Activated CD8-positive, alpha-beta memory T cell treated with anti-CD3 and anti-CD28 coated beads, Interleukin-2, amount 50 U/mL, for 4 hours (primary cell): ENCODE data around the gene LRIG2.
"Not testable (repeated sequence)": the region's sequence is repeated elsewhere in the genome, so short reads cannot be mapped to it uniquely, and the experiment has no call there.

ENCODE experiments used
- DNase-seq: peaks from one replicate; pipeline ENCODE4 v3.0.0-alpha.2; 2020

Gene LRIG2

DNA sequence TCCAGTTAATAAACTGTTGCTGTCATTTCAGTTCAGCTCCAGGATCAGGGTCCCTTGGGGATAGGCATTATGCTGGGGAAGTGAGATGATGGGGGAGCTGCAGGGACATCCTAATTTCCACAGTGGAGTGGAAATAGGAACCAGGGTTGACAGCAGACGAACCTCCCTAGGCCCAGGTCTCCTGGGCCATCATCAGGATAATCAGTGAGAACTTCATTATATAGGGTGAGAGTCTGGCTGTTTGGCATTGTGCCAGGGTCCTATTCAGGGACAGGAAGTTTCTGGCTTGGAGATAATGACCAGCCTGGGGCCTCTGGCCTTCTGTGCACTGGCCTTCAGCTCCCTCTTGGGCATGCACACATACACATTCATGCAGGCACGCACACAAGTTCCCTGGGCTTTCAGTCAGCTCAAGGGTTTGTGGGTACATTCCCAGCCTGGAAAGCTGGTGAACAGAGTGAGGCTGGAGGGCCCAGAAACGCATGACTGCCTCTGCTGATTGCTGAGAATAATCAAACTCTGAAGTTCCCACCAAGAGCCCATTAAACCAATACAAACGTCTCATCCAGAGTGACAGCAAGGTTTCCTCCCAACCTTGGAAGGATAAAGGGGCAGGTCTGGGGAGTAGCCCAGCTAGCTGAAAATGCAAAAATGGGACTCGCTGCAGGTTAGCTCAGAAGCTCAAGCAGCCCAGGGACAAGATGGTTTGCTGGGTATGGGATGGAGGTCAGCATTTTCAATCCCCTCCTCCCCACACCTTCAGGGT, 13.9 kb upstream of the LRIG2 start:
- DNase-seq, result no peak

- DNase-seq, result not testable (repeated sequence)
Observed at GRCh38 chr1:113063456-113063855, 9.5 kb upstream of the LRIG2 start.

- DNase-seq, result no peak
Observed at GRCh38 chr1:113072141-113072756, 749 bp upstream of the LRIG2 start.

- DNase-seq, result no peak
Observed at GRCh38 chr1:113073479-113073950, 517 bp downstream of the LRIG2 start.

DNA sequence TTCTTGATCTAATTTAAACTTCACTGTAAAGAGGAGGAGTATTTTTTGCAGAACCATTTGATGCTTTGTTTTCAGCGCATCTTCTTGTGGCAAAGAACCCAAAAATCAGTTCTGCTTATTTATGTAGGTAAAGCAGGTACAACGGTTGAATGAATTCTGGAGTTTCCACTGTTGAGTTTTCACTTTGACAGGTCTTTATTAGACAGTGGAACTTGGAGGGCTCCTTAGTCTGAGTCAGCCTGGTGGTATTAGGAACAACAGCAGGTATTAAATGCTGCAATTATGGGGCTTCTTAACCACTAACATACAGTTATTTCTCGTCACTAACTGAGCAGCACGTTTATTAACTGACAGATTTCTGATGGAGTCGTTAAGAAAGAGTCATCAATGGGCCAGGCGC, 1.2 kb downstream of the LRIG2 start:
- no peak for DNase-seq

DNA sequence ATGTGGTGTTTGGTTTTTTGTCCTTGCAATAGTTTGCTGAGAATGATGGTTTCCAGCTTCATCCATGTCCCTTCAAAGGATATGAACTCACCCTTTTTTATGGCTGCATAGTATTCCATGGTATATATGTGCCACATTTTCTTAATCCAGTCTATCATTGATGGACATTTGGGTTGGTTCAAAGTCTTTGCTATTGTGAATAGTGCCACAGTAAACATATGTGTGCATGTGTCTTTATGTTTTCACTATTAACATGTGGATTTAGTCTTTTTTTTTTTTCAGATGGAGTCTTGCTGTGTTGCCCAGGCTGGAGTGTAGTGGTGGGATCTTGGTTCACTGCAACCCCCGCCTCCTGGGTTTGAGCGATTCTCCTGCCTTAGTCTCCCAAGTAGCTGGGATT, 5.0 kb downstream of the LRIG2 start:
- DNase-seq, result not testable (repeated sequence)

DNA sequence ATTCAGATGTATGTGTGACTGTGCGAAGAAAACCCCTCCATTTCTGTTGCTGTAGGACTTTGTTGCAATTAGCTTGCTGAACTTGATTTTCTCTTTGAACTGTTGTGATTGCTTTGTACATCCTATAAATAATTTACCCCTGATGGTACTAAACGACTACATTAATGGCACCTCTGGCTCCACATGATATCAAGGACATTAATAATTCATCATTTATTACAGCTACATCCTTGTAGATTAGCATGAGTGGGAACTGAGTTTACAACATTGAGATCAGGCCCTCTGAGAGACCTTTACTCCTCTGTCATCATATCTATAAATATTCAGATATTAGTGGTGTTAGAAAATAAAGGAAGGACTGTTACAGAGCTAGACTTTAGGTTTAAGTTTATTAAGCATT, 13.5 kb downstream of the LRIG2 start:
- no peak for DNase-seq

DNA sequence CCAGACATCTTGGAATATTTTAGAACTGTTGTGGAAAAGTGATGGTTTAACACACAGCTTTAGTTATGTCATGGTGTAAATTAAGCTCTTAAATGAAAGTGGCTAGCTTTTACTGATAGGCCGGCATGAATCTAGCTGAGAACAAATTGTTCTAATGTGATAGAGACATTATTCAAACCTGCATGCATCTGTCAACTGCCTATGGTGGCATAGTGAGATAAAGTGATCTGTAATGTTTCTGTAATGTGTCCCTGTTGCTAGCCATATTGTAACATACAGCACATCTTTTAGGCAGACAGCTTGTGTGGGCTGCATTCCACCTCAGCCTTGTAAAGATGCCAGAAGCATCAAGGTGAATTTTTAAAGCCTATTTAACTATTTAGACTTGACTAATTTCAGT, 16.0 kb downstream of the LRIG2 start:
- no peak for DNase-seq

DNA sequence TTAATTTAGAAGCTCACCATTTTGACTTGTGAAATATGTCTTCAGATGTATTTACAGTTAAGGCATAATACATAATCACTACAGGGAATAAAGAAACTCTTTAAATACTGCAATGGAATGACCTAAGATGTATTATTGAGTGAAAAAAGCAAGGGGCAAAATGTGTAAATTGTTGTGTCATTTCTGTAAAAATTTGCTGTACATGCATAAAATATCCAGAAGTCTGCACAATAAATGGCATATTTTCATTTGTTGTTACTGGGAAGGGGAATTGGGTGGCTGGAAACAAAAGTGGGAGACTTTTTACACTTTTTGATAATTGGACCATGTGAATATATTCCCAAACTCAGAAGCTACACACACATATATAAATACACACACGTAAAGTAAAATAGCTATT, 17.1 kb downstream of the LRIG2 start:
- DNase-seq, result no peak

DNA sequence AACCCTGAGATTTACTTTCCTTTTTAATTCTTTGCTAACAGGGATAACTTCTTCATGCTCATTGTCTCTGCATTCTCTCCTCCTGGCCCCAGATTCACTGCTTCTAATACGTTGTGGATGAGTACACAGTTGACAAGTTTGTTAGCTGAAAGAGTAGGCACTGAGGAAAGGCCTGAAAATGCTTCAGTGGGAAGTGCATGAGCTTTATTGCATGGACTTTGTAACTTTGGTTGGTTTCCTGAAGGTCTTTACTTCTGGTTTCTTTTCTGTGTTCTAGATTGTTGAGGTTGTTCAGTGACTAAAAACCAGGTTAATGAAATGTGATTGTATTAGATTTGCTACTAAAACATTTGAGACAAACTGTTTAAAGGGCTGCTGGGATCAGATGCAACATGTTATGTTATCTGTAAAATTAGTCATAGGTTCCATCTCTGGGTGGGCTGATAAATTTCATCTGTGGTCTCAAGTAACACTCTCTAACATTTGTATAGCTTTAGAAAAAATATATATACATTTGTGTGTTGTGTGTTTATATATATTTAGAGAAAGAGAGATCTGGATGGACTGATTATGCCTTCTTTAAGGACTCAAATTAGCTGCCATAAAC, 19.1 kb downstream of the LRIG2 start:
- DNase-seq, result no peak

- DNase-seq, result no peak
Observed at GRCh38 chr1:113094506-113094905, 21.5 kb downstream of the LRIG2 start.

GRCh38 chr1:113095790-113096455, 22.9 kb downstream of the LRIG2 start:
- DNase-seq, result no peak

- no peak for DNase-seq
Observed at GRCh38 chr1:113096493-113096892, 23.5 kb downstream of the LRIG2 start.

DNA sequence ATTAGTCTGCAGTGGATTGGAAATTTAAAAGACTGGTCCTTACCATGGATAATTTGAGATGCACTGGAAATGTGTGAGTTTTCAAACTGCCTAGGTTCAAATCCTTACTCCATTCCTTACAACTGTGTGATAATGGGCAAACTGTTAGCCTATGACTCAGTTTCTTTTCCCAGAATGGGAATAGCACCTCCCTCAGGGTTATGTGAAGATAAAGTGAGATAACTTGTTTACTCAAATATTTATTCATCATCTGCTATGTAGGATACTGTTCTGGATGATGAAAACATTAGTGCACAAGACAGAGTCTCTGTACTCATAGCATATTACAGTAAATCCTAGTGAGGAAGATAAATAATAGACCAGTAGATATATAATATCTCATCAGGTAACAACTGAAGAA, 28.6 kb downstream of the LRIG2 start:
- DNase-seq, result no peak

DNA sequence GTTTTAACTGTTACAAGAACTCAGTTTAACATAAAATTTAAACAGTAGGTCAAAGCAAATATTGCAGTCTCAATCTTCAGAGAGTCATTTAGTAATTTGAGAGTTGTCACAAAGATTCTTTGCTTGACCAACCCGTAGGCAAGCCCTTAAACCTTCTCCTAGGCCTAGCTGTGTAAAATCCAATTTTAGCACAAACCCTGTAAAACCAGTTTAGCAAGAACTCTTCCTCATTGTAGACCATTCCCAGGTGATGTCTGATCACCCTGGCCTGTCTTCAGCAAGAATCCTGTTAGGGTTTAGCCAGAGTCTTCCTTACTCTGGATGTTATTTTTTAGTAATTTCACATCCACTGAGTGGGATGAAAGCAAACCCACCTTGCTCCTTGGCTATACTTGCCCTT, 30.1 kb downstream of the LRIG2 start:
- DNase-seq, result no peak

- no peak for DNase-seq
Observed at GRCh38 chr1:113103977-113104376, 31.0 kb downstream of the LRIG2 start.

DNA sequence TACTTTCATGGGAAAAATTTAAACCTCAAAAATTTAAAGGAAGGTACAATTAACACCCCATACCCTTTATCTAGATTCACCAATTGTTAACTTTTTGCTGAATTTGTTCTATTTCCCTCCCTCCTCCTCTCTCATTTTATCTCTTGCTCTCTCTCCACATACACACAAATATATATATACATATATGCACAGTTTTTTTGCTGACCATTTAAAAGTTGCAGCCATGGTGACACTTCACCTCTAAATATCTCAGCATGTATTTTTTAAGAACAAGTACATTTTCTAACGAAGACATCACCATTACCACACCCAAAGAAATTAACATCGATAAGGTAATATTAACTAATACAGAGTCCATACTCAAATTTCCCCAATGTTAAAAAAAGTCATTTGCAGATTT, 33.9 kb downstream of the LRIG2 start:
- DNase-seq, result no peak

- DNase-seq, result no peak
Observed at GRCh38 chr1:113109908-113110554, 37.0 kb downstream of the LRIG2 start.

GRCh38 chr1:113118266-113118665, 45.3 kb downstream of the LRIG2 start:
- DNase-seq, result no peak

DNA sequence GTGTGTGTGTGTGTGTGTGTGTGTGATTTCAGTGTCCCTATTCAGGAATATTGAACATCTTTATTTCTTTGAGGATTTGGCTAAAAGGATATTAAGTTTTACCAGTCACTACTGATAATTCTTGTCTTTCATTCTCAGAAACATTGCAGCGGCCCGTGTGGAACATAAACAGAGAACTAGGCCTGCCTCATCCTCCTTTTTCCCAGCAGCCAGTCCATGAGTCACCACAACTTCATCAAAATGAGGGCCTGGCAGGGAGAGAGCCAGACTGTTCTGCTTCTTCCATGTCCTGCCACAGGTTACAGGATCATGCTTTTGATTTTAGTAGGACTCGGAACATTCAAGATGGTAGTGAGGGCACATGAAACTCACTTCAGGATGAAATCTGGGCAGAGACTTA, 50.7 kb downstream of the LRIG2 start:
- DNase-seq, result no peak

- DNase-seq, result no peak
Observed at GRCh38 chr1:113124366-113124765, 51.4 kb downstream of the LRIG2 start.

GRCh38 chr1:113125517-113125916, 52.5 kb downstream of the LRIG2 start:
- DNase-seq, result no peak

DNA sequence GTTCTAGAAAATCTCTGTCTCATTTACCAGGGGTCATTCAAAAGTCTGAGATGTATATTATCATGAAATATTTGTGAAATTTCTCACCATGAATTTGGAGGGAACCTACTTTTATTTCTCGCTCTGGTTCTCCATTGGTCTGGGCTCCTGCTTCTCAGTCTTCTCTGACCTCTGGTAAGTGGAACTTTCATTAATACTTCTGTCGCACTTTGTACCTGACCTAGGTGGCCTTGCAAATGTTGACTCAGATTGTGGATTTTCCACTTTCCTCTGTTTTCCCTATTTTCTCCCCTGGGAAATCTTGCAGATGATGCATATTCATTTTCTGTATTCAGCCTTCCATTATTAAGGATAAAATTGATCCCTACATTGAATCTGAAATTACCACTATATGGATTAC, 53.2 kb downstream of the LRIG2 start:
- no peak for DNase-seq
